HG02852 (cell line): ENCODE data around the gene PSMD8.
"Not testable (repeated sequence)": the region's sequence is repeated elsewhere in the genome, so short reads cannot be mapped to it uniquely, and the experiment has no call there.

Experiments
- ATAC-seq: cut with Tn5 transposase; IDR thresholded peaks from one replicate; pipeline ENCODE4 v1.9.1; 2021; ENCODE audit warnings: mild to moderate bottlenecking, moderate library complexity; ENCODE audit not compliant: unreplicated experiment

The PSMD8 gene

DNA sequence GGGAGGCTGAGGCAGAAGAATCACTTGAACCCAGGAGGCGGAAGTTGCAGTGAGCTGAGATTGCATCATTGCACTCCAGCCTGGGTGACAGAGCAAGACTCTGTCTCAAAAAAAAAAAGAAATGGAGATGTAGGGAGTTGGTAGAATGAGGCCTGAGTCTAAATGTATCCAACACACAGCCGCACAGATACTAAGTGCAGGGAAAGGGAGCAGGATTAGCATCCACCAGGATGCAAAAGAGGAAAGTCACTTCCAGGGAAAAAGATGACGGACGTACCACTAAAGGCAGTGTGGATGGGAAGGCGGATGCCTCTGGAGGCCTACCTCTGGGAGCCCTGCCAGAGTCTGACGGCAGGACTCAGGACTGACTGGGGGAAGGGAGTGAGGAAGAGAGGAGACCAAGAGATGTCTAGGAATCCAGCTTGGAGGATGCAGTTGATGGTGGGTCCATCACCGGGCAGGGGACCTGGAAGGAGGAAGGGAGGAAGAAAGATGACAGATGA lies 35.3 kb downstream of the PSMD8 start:
- ATAC-seq = no peak

DNA sequence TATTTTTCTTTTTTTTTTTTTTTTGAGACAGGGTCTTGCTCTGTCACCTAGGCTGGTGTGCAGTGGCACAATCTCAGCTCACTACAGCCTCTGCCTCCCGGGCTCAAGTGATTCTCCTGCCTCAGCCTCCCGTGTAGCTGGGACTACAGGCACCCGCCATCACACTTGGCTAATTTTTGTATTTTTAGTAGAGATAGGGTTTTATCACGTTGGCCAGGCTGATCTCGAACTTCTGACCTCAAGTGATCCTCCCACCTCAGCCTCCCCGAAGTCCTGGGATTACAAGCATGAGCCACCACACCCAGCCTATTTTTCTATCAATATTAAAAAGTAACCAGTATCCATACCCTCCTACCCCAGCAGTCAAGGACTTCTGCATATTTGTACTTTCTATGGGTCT lies 36.0 kb downstream of the PSMD8 start:
- not testable (repeated sequence) for ATAC-seq

DNA sequence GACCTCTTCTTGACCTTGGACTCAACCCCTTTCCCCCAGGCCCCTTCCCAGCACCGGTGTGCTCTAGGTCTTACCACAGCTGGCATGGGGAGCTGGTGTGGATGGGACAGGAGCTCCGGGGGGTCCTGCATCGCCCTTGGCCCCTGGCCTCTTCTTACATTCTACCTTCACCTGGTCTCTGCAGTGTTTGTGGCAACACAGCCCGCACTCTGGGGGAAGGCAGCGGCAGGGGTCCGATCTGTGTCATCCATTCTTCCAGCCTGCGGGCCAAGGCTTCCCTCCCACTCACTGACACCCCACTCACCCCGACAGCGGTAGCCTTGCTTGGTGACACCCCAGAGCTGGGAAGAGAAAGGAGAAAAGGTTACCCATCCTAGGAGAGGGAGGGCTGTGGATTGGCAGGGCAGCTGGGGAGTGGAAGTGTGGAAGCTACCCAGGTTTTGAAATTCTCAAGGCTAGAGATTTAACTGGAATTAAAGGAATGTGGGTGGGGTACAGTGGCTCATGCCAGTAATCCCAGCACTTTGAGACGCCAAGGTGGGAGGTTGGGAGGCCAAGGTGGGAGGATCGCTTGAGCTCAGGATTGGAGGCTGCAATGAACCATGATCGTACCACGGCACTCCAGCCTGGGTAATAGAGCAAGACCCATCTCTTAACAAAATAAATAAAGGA lies 36.8 kb downstream of the PSMD8 start:
- ATAC-seq = no peak

DNA sequence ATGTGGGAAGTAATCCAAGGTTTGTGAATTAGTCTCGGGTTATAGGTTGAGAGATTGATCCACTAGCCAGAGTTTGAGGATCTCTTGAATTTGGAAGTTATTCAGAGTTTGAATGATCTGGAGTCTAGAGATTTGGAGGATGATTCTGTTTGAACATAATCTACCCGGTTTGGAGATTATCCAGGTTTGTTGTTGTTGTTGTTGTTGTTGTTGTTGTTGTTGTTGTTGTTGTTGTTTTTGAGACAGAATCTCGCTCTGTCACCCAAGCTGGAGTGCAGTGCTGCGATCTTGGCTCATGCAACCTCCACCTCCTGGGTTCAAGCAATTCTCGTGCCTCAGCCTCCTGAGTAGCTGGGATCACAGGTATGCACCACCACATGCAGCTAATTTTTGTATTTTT lies 37.5 kb downstream of the PSMD8 start:
- not testable (repeated sequence) for ATAC-seq

DNA sequence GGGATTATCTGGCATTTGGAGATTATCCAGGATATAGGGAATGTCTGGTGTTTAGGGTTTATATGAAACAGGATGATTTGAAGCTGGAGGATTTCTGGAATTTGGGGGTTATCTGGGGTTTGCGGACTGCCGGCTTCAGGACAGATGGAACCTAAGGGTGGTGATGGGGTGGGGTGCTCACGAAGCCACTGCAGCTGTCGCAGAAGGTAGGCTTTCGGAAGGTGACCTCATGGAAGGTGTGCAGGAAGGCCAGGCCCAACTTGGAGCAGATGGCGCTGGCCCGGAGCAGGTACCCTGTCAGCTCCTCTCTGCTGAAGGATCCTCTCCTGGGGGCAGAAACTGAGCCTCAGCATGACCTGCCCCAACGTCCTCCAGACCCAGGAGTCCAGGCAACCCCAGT lies 38.1 kb downstream of the PSMD8 start:
- no peak for ATAC-seq

DNA sequence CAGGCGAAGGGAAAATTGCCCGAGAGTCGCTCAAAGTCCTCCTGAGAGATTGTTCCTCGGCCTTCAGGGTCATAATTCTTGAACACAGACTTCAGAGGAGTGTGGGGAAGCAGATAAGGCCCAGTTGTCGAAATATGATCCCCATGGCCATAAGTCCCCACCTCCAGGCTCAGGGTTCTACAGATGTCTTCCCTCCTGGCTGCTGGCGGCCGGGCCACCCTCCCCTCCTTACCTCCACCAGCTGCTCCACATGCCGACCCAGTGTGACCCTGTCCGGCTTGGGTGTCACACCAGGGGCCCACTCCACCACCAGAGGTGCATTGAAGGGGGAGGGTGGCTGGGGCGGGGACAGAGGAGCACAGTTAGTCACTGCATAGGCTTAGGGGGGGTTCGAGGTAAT lies 38.6 kb downstream of the PSMD8 start:
- no peak for ATAC-seq

DNA sequence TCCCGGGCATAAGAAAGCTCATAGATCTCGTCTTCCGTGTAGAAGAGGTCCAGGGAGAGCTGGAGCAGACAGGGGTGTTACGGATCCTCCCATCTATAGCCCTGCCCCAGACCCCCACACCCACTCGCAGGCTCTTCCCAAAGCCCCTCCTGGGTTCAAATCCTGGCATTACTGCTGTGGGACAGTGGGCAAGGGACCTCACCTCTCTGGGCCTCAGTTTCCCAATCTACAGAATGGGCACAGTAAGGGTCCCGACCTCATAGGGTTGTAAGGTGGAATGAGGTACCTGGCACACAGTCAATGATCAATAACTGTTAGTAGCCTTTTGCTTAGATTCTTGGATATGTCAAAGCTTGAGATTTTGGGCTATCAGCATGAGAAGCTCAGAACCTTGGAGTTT lies 39.0 kb downstream of the PSMD8 start:
- no peak for ATAC-seq

DNA sequence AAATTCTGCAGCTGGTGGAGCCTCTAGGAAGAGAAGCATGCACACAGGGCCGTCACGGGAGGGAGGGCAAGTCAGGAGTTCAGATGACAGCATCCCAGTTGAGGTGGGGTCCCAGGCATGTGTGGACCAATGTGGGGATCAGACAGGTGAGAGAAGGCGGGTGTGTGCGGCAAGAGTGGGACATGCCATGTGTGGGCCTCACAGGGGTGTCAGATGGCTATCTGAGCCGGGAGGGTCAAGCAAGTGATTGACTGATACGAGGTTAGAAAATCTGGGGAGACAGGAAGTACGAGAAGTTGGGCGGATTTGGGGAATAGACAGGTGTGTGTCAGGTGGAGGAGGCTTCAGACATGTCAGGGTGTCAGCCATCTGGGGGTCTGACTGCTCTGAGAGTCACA lies 42.8 kb downstream of the PSMD8 start:
- ATAC-seq = no peak

DNA sequence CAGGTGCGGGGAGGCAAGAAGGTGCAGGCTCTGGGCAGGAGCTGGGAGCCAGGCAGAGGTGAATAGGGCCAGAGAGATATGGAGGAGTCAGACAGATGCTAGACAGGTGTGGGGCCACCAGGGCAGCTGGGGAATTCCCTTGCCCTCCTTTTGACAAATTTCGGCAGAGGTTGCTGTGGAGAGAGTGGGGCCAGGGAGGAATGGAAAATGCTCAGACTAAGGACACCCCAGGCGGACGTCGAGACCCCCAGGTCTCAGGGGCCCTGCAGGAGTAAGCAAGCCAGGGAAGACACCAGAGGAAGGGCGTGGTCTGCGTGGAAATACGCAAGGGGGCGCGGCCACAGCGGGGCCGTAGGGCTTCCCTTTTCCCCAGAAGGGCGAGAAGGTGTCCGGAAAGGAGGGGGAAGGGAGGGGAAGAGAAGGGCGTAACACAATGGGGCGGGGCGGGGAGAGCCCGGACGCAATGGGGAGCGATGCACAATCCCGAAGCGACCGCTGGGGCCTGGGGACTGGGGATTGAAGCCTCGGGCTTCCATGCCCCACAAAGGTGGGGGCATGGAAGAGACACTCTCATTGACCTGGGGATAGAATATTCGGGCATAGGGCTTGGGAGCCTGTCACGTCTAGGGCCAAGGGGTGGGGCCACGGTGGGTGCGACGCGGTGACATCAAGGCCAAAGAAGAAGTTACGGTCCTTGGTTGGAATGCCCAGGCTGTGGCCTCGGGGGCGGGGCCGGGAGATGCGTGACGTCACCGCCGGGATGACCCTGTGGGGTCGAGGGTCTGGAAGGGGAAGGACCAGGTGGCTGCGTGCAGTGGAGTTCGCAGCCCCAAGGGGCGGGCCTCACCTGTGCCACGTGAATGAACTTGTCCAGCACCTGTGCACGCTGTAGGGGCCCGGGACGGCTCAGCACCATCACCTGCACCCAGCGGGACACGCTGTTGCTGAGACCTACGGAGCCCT lies 43.5 kb downstream of the PSMD8 start:
- ATAC-seq = no peak

DNA sequence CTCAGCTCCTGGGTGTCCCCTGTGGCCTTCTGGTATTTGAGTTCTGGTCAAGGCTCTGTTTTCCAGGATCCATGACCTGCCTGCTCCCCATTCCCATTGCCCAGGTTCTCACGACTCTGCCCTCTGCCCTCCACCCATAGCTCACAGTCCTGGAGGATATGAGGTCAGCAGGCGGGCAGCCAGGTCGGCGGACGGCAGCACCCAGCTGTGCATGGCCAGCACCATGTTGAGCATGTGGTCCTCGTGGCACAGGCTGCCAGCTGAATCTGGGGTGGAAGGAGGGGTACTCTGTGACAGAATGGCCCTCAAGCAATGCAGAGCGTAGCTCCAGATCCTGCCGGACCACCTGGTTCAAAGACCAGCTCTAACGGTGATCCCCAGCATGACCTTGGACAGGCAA lies 46.6 kb downstream of the PSMD8 start:
- no peak for ATAC-seq

DNA sequence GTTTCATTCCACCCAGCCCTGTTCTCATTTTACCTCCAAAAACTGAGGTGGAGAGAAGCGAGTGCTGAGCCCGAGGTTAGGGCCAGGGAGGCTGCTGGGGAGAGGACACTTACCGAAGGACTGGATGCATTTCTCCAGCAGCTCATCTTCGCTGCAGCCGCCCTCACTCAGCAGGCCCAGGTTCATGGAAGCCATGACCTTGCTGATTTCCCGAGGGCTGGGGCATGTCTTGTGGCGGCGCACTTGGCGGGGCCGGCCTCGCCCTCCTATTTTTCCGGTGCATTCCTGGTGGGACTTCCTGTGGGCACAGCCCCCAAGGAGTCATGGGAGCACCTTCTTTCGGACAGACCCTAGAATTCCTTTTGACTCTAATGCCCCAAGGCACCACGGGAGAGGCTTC lies 47.5 kb downstream of the PSMD8 start:
- no peak for ATAC-seq

DNA sequence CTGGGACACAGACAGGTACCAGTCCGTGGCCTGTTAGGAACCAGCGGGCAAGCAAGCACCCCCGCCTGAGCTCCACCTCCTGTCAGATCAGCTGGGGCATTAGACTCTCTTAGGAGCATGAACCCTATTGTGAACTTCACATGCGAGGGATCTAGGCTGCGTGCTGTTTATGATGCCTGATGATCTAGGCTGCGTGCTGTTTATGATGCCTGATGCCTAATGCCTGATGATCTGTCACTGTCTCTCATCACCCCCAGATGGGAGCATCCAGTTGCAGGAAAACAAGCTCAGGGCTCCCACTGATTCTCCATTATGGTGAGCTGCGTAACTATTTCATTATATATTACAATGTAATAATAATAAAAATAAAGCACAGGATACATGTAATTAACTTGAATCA lies 48.1 kb downstream of the PSMD8 start:
- ATAC-seq = no peak

DNA sequence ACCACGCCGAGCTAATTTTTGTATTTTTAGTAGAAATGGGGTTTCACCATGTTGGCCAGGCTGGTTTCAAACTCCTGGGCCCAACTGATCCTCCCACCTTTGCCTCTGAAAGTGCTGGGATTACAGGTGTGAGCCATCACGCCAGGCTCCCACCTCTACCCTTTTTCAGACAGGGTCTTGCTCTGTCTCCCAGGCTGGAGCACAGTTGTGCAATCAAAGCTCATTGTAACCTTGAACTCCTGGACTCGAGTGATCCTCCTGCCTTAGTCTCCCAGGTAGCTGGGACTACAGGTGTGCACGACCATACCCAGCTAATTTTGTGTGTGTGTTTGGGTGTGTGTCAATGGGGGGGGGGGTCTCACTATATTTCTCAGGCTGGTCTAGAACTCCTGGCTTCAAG lies 49.9 kb downstream of the PSMD8 start:
- ATAC-seq = no peak

DNA sequence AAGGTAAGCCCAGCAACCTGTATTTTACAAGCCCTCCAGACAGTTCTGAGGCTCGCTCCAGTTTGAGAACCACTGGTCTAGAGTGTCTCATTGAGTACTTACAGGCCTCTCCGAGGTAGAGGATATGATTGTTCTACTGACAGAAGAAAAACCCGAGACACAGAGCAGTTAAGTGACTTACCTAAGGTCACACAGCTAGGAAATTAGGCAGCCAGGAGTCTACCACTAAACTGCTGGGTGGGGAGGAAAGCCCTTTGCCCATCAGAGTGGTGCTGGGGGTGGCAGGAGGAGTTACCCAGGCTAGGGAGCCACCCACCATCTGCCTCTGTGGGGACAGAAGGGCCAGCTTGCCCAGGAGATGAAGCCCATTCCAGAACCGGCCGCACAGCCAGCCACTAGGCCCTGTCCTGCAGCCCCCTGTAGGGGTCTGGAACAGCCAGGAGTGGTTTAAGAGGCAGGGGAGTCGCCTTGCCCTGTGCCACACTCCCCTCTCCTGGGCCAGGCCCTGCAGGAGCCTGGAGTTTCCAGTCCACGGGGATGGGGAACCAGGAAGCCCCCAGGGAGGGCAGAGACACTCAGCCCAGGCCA lies 50.9 kb downstream of the PSMD8 start:
- no peak for ATAC-seq

DNA sequence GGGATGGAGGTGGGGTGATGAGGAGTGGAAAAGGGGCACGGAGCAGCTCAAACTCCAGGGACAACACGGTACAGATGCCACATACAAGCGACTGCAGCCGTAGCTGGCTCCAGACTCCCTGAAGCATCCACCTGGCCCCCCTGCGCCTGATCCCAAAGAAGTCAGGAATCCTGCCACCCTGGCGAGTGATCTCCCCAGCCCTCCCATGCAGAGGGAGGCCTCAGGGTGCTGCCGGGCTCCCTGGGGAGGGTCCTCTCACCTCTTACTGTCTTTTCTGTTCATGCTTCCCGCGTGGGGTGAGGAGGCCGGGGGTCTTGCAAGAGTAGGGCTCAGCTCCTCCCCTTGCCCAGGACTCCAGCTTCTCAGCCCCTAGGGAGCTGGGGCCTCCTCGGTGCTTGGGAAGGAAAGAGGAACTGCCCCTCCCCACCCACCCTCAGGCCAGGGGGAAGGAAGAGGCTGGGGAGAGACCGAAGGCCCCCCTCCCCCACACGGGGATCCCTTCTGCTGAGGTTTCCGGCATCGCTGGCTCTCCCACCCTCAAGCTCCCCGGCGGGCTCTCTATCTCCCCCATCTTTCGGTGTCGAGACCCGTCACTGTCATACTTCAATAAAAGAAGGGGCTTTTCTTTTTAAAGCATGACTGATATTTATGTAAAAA lies 51.6 kb downstream of the PSMD8 start, which contains the start of gene RASGRP4:
Gene RASGRP4, minus strand, starts transcription at position 410 of the 657 bp plus-strand sequence. Its CDS starts 128 bp downstream, at position 282.
- ATAC-seq = no peak

DNA sequence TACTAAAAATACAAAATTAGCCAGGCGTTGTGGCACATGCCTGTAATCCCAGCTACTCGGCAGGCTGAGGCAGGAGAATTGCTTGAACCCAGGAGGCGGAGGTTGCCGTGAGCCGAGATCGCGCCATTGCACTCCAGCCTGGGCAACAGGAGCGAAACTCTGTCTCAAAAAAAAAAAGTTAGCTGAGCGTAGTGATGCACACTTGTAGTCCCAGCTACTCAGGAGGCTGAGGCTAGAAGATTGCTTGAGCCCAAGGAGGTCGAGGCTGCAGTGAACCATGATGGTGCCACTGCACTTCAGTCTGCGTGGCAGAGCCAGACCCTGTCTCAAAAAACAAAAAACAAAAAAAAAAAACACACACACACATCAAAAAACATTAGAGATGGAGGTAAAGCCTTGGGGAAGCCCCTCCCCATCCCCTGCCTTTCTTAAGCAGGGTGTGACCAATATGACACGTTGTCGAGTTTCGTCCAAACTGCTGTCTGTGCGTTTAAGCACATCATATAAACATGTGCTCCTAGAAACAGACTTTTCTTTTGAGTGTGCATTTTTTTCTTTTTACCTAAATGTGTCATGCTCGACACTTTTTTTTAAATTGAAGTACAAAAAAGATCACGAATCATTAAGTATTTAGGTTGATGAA lies 52.8 kb downstream of the PSMD8 start:
- ATAC-seq = not testable (repeated sequence)

DNA sequence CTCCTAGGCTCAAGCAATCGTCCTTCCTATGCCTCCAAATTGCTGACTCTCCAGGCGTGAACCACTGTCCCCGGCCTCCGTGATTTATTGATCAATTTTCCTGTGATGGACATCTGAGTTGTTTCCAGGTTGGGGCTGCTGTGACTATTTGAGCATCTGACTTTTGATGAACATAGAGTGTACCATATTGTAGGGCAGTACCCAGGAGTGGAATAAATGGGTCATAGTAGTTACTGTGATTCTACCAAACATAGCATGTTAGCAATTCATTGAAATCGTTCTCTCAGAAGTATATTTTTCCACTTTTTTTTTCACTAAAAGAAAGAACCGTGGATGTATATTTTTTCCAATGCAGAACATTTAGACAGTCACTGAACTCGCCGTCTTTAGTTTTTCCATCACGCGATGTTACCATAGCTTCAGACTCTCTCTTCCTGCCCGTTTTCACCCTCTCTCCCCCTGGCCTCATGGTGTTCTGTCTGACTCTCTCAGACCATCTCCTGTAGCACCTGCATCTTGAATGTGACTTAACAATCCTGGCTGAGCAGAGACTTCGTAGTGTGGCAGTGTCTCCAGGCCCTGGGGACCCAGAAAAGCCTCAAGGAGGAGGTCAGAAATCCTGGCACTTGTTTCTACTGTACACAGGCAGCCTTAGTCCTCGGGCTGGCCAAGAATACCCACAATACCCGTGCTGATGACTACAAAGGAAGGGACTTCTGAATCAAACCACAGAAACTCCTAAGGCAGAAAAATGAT lies 54.9 kb downstream of the PSMD8 start:
- ATAC-seq = no peak

DNA sequence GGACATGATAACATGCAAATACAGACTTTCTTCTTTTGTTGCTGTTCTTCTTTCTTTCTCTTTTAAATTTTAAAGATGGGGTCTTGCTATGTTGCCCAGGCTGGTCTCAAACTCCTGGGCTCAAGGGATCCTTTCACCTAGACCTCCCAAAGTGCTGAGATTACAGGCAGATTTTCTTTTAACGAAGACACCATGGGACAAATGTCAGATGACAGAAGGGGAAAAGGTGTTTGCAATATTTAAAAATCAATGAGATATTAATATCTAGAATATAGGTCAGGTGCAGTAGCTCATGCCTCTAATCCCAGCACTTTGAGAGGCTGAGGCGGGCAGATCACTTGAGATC lies 55.4 kb downstream of the PSMD8 start:
- no peak for ATAC-seq

DNA sequence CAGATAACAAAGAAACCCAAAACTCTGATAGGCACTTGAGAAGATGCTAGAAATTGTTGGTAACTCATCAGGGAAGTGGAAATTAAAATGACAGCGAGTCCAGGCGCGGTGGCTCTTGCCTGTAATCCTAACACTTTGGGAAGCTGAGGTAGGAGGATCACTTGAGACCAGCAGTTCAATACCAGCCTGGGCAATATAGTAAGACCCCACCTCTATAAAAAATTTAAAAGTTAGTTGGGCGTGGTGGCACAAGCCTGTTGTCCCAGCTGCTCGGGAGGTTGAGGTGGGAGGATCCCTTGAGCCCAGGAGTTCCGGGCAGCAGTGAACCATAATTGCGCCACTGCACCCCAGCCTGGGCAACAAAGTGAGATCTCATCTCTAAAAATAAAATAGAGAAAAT lies 56.6 kb downstream of the PSMD8 start:
- no peak for ATAC-seq

DNA sequence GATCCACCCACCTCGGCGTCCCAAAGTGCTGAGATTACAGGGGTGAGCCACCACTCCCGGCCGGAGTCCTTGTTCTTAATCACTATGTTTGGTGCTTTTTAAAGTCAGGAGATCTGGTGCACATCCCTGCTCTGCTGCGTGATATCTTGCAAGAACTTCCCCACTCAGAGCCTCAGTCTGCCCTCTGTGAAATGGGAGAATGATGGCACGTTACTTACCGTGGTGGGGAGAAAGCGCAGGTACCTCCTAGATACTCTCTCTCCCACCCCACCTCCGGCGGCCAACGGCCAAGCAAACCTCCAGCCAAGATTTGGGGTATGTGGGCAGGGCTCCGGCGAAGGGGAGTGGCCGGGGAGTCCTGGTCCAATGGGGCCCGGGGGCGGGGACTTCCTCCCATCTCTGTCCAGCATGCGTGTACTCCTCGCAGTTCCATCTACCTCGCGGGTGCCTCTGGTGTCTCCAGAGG lies 58.9 kb downstream of the PSMD8 start, which contains the start of gene RYR1:
Gene RYR1, plus strand, starts transcription at position 424 of the 466 bp plus-strand sequence. CDS start 139 bp downstream, outside the sequence.
- ATAC-seq = no peak
